ENCODE measurements around the gene NPLOC4. TPM values are rescaled to one million over a fixed set of nuclear protein-coding genes. Genes with fewer than 3 reads are reported as not detected.

NPLOC4 gene
- total and polyA plus RNA-seq, 2 of the 13 experiments (the other 11 are each of a cell fraction or from before 2014, with no cell fraction given) = 57.0 to 97.0 TPM

DNA sequence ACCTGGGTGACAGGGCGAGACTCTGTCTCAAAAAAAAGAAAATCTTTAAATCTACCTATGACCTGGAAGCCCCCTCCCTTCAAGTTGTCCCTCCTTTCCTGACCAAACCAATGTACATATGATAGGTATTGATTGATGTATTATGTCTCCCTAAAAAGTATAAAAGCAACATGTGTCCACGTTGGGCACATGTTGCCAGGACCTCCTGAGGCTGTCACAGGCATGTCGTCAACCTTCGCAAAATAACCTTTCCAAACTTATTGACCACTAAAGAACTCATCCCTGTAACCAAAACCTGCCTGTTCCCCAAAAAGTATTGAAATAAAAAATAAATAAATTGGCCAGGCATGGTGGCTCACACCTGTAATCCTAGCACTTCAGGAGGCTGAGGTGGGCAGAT is 25.1 kb upstream of the NPLOC4 start:
- DNase-seq (ENCODE audit: low spot score) (no peak), ATAC-seq (no peak), FAIRE-seq (no peak)
- CTCF ChIA-PET (ENCODE audit: low intra/inter-chr PET ratio, low total read pairs) = no interaction called here
- H3K4me1 ChIP-seq (ENCODE audit: insufficient read depth, low read length) = peaks cover 43% of the 10 kb centered on the region
- H2AFZ ChIP-seq (ENCODE audit: low read length) = no peak overlapping the region
- H3K36me3 ChIP-seq (replicated peaks in 1 of 2; ENCODE audit: control insufficient read depth in 1 of 2, insufficient read depth in 2 of 2, low read length in 2 of 2) = no peaks in the 10 kb centered on the region
- no TSS peak for BruUV-seq (replicated peaks)
- peaks cover 13% of the 10 kb centered on the region for H3K79me2 ChIP-seq (ENCODE audit: insufficient read depth, low read length)
- intact Hi-C loops (cut with micrococcal nuclease; ENCODE audit: unreplicated experiment) = no loop called here
- H3K4me2 ChIP-seq (ENCODE audit: low read depth, low read length) = no peak overlapping the region
- H3K4me3 ChIP-seq (replicated peaks in 1 of 3; ENCODE audit: insufficient read depth in 1 of 3, low read depth in 2 of 3, low read length in 3 of 3) = no peak overlapping the region
- H3K9ac ChIP-seq (ENCODE audit: insufficient read depth, low read depth, low read length) = no peak overlapping the region
- H3K27ac ChIP-seq (ENCODE audit: extremely low read length, insufficient read depth, low read length) = no peak overlapping the region
- POLR2A ChIA-PET = interaction anchor here (6.3 kb wide), 1 partner anchor 41 kb away, joined by 54 read pairs; the partner anchor contains the start of gene MRPL12
- in situ Hi-C loops (cut with HindIII; ENCODE audit: extremely low pct_ligation_motif_present, low pct_unique_long_range_greater_than_20kb) = no loop called here
- TF ChIP-seq AGO1 (IDR thresholded peaks at IDR 0.05; ENCODE audit: low read depth, low read length, poor library complexity, severe bottlenecking) (no peak), ERF (CRISPR knock-in tag; IDR thresholded peaks at IDR 0.05) (no peak), CC2D1A (CRISPR knock-in tag; IDR thresholded peaks at IDR 0.05) (no peak), ZNF790 (CRISPR knock-in tag; IDR thresholded peaks at IDR 0.05; ENCODE audit: borderline replicate concordance) (no peak), CREB1 (IDR thresholded peaks at IDR 0.05) (no peak), CREB1 (CRISPR knock-in tag; IDR thresholded peaks at IDR 0.05) (no peak), ZEB1 (IDR thresholded peaks at IDR 0.05; ENCODE audit: insufficient replicate concordance, low read depth) (no peak), ZKSCAN1 (IDR thresholded peaks at IDR 0.05; ENCODE audit: low read length) (no peak), ZNF746 (CRISPR knock-in tag; IDR thresholded peaks at IDR 0.05) (no peak), PCBP2 (optimal IDR thresholded peaks at IDR 0.05; ENCODE audit: low read depth, low read length, poor library complexity, severe bottlenecking) (no peak), CHCHD3 (CRISPR knock-in tag; IDR thresholded peaks at IDR 0.05) (no peak), GLI4 (CRISPR knock-in tag; IDR thresholded peaks at IDR 0.05; ENCODE audit: borderline replicate concordance) (no peak), TAF1 (CRISPR knock-in tag; IDR thresholded peaks at IDR 0.05) (no peak), ELF4 (CRISPR knock-in tag; IDR thresholded peaks at IDR 0.05; ENCODE audit: borderline replicate concordance) (no peak), JDP2 (CRISPR knock-in tag; IDR thresholded peaks at IDR 0.05; ENCODE audit: borderline replicate concordance) (no peak), XRCC5 (optimal IDR thresholded peaks at IDR 0.05; ENCODE audit: low read length) (no peak), ZFP62 (CRISPR knock-in tag; IDR thresholded peaks at IDR 0.05) (no peak)
- TF ChIP-seq, protein P1, sequence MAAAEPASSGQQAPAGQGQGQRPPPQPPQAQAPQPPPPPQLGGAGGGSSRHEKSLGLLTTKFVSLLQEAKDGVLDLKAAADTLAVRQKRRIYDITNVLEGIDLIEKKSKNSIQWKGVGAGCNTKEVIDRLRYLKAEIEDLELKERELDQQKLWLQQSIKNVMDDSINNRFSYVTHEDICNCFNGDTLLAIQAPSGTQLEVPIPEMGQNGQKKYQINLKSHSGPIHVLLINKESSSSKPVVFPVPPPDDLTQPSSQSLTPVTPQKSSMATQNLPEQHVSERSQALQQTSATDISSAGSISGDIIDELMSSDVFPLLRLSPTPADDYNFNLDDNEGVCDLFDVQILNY (CRISPR knock-in tag; conservative IDR thresholded peaks at IDR 0.05) = no peak
- TF ChIP-seq, protein P2, sequence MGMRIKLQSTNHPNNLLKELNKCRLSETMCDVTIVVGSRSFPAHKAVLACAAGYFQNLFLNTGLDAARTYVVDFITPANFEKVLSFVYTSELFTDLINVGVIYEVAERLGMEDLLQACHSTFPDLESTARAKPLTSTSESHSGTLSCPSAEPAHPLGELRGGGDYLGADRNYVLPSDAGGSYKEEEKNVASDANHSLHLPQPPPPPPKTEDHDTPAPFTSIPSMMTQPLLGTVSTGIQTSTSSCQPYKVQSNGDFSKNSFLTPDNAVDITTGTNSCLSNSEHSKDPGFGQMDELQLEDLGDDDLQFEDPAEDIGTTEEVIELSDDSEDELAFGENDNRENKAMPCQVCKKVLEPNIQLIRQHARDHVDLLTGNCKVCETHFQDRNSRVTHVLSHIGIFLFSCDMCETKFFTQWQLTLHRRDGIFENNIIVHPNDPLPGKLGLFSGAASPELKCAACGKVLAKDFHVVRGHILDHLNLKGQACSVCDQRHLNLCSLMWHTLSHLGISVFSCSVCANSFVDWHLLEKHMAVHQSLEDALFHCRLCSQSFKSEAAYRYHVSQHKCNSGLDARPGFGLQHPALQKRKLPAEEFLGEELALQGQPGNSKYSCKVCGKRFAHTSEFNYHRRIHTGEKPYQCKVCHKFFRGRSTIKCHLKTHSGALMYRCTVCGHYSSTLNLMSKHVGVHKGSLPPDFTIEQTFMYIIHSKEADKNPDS (CRISPR knock-in tag; IDR thresholded peaks at IDR 0.05) = no peak
- TF ChIP-seq, protein P3, sequence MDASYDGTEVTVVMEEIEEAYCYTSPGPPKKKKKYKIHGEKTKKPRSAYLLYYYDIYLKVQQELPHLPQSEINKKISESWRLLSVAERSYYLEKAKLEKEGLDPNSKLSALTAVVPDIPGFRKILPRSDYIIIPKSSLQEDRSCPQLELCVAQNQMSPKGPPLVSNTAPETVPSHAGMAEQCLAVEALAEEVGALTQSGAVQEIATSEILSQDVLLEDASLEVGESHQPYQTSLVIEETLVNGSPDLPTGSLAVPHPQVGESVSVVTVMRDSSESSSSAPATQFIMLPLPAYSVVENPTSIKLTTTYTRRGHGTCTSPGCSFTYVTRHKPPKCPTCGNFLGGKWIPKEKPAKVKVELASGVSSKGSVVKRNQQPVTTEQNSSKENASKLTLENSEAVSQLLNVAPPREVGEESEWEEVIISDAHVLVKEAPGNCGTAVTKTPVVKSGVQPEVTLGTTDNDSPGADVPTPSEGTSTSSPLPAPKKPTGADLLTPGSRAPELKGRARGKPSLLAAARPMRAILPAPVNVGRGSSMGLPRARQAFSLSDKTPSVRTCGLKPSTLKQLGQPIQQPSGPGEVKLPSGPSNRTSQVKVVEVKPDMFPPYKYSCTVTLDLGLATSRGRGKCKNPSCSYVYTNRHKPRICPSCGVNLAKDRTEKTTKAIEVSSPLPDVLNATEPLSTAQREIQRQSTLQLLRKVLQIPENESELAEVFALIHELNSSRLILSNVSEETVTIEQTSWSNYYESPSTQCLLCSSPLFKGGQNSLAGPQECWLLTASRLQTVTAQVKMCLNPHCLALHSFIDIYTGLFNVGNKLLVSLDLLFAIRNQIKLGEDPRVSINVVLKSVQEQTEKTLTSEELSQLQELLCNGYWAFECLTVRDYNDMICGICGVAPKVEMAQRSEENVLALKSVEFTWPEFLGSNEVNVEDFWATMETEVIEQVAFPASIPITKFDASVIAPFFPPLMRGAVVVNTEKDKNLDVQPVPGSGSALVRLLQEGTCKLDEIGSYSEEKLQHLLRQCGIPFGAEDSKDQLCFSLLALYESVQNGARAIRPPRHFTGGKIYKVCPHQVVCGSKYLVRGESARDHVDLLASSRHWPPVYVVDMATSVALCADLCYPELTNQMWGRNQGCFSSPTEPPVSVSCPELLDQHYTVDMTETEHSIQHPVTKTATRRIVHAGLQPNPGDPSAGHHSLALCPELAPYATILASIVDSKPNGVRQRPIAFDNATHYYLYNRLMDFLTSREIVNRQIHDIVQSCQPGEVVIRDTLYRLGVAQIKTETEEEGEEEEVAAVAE (CRISPR knock-in tag; IDR thresholded peaks at IDR 0.05; ENCODE audit: borderline replicate concordance) = no peak
- no peaks in the 10 kb centered on the region for H3K9me3 ChIP-seq (ENCODE audit: low read length)
- no peaks in the 10 kb centered on the region for H4K20me1 ChIP-seq (ENCODE audit: insufficient read depth, low read length)
- H3K27me3 ChIP-seq (ENCODE audit: control insufficient read depth in 1 of 2, insufficient read depth in 2 of 2, low read length in 2 of 2) = no peaks in the 10 kb centered on the region; a peak in 1 of 5 replicates
- 92% methylated on average over 4 of the region's 4 CpGs for WGBS (ENCODE audit: low lambda C conversion rate)

All from HepG2 (cell line).